GM19099 (cell line): Measurements from ENCODE around the gene ALPG.
"Not testable (repeated sequence)": the region's sequence is repeated elsewhere in the genome, so short reads cannot be mapped to it uniquely, and the experiment has no call there.

Experiments
- POLR2A ChIP-seq: IDR thresholded peaks from 3 replicates; pipeline ENCODE4 v1.6.1; 2011; ENCODE audit warnings: low read depth; ENCODE audit not compliant: insufficient read length; ENCODE audit errors: extremely low read depth

The ALPG gene

GRCh38 chr2:232376260-232376659 lies 30.4 kb upstream of the ALPG start:
- TF ChIP-seq POLR2A, result no peak

GRCh38 chr2:232376713-232377112 lies 29.9 kb upstream of the ALPG start:
- no peak for TF ChIP-seq POLR2A

GRCh38 chr2:232377319-232377718 lies 29.3 kb upstream of the ALPG start:
- no peak for TF ChIP-seq POLR2A

GRCh38 chr2:232377841-232378734 lies 28.6 kb upstream of the ALPG start:
- no peak for TF ChIP-seq POLR2A

GRCh38 chr2:232378735-232379151 lies 27.9 kb upstream of the ALPG start, which contains the start of gene ALPP:
ALPP (plus strand) TSS chr2:232378751; CDS start chr2:232378803, 52 bp downstream.
- TF ChIP-seq POLR2A, result not testable (repeated sequence)

GRCh38 chr2:232382331-232383225 lies 24.1 kb upstream of the ALPG start:
- no peak for TF ChIP-seq POLR2A

- TF ChIP-seq POLR2A, result no peak
Measured at GRCh38 chr2:232384466-232384865, 22.2 kb upstream of the ALPG start.

- TF ChIP-seq POLR2A, result no peak
Measured at GRCh38 chr2:232385660-232386489, 20.8 kb upstream of the ALPG start.

- no peak for TF ChIP-seq POLR2A
Measured at GRCh38 chr2:232386490-232386739, 20.2 kb upstream of the ALPG start.

GRCh38 chr2:232386740-232387450 lies 19.7 kb upstream of the ALPG start:
- no peak for TF ChIP-seq POLR2A

GRCh38 chr2:232387451-232388171 lies 19.0 kb upstream of the ALPG start:
- TF ChIP-seq POLR2A, result no peak

GRCh38 chr2:232388324-232388891 lies 18.2 kb upstream of the ALPG start:
- TF ChIP-seq POLR2A, result no peak

GRCh38 chr2:232389327-232389726 lies 17.3 kb upstream of the ALPG start:
- TF ChIP-seq POLR2A, result no peak
